Effector CD4-positive, alpha-beta T cell (primary cell): Measurements from ENCODE around the gene TMCO6.
"Not testable (repeated sequence)": the region's sequence is repeated elsewhere in the genome, so short reads cannot be mapped to it uniquely, and the experiment has no call there.

ENCODE experiments used
- DNase-seq: peaks from one replicate; pipeline ENCODE4 v3.0.0-alpha.2; 2020

The TMCO6 gene

DNA sequence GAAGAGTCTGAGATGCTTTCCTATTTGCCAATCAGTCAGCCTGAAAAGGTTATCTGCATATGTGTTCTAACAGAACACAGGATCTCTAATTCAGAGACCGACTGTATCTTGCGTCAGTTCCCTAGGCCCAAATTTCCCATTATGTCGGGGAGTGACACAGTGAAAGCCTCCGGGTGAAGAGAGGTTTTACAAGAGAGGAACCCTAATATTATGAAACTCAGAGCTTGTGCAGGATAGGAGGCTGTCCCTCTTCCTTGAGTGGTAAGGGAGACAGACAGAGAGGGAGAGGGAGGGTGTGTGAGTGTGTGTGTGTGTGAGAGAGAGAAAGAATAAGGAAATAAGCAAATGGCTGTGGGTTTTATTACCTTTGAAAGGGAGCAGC is 8.2 kb upstream of the TMCO6 start:
- no peak for DNase-seq

DNA sequence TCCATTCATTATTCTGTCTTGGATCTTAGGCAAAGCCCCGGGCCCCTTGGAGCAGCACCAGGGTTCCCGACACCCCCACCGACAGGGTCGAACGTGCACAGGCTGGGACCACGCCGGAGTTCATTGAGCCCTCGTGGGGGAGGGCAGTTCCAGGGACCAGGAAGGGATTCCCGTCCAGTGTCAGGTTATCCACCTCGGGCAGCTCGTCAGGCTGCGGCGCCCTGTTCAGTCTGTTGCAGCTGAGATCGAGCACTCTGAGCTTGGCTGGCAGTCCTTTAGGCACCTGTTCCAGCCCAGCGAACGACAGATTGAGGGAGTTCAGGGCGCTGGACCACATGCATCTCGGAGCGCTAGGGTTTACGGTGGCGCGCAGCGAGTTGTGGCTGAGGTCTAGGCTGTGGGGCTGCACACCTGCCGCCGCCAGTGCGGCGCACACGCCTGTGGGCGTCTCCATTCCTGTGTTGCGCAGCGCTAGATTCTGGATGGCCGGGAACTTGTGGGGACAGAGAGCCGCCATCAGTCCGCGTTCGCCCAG is 7.4 kb upstream of the TMCO6 start:
- DNase-seq = peak; percentile 14

DNA sequence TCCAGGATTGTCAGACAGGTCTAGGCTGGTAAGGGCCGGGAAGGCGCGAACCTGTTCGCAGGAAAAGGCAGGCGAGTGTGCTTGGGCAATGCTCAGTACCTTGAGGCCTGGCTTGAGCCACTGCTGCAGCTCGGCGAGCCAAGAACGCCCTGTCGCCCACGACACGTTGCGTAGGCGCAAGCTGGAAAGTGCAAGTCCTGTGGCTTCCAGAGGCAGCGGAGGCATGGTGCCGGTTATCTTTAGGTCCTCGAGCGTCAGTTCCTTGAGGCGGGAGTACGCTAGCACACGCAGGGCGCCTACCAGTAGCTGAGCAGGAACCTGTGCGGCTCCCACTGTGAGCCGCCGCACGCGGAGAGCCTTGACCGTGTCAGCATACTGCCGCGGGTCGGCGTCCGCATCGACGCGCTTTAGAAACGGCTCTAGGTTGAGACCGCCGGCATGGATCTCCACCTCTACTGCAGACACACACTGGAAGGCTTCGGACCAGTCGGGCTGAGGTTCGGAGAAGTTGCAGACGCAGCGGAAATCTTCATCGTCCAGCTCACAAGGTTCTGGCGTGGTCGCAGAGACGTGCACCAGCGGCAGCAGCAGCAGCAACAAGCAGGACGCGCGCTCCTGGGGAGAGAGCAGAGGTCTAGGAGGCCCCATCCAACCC is 6.8 kb upstream of the TMCO6 start:
- DNase-seq = peak; percentile 36

DNA sequence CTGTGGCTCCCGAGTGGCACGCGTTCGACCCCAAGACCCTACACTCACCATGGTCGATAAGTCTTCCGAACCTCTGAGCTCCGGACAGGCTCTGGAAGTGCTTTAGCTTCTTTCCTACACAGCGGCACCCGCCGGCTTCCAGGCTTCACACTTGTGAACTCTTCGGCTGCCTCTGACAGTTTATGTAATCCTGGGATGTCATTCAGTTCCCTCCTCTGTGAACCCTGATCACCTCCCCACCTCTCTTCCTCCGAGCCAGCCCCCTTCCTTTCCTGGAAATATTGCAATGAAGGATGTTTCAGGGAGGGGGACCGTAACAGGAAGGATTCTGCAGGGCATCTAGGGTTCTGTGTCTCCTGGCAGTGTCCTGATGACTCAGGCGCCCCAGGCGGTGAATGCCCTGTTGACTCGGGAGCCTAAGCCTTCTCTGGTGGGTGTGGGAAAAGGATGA is 6.2 kb upstream of the TMCO6 start, which contains the start of gene CD14:
Gene CD14 (minus strand): TSS at position 155 of the 451 bp plus-strand sequence. CDS start 104 bp downstream, at position 51.
- no peak for DNase-seq

DNA sequence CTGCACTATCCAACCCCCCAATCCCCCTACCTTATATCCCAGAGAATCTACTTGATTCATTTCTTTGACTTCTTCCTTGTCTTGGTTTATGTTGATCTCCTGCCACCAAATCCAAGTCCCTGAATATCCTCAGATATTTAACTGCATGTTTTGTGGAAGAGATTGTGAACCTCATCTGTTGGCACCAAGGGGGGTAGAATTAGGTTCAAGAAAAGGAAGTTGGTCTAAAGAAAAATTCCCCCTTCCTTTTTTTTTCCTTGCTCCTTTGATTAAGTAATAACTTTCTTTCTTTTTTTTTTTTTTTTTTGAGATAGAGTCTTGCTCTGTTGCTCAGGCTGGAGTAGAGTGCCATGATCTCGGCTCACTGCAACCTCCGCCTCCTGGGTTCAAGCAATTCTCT is 5.8 kb upstream of the TMCO6 start:
- DNase-seq = no peak

DNA sequence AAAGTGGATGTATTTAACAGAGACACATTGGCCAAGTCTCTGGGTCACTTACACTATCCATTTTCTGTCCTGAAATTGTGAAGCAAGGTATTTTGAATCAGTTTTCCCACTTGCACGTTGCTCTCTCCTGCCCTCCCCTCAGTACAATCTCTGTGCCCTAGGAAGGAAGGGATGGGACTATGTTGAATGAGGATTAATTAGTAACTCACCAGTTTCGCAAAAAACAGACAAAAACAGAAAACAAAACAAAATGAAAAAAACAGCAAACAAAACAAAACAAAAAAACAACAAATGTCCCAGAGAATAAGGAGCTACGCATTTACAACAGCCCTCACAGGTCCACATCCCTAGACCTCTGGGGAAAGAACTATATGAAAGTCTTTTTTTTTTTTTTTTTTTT is 5.1 kb upstream of the TMCO6 start:
- DNase-seq = no peak

DNA sequence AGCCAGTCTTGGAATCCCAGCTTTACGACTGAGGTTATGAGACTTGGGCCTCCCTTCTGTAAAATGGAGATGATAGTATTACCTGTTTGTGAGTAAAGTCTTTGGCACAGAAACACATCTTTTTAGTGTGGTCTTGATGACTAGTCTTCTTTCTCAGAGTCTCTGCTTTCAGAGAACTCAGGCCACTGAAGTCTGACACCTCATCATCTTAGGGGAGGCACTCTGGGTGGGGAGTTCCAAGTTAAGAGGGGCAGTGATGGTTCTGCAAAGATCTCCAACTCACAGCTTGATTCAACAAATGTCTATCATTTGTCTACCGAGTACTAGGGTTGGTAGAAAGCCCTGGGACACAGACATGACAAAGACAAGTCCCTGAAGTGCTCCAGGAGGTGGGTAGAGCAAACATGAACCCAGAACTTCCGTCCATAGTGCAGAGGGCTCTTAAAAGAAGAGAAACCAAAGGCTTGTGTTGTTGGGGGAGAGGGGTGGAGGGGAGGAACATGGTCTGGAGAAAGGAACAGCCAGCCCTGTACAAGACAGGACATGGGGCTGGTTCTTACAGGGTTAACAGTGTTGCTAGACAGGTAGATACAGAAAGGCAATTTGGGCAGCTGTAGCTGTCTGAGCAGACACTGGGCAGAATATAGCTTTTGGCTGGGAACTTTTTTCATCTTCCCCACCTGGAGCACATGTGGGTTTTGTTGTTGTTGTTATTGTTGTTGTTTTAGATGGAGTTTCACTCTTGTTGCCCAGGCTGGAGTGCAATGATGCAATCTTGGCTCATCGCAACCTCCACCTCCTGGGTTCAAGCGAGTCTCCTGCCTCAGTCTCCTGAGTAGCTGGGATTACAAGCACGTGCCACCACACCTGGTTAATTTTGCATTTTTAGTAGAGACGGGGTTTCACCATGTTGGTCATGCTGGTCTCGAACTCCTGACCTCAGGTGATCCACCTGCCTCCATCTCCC is 3.7 kb upstream of the TMCO6 start:
- no peak for DNase-seq

DNA sequence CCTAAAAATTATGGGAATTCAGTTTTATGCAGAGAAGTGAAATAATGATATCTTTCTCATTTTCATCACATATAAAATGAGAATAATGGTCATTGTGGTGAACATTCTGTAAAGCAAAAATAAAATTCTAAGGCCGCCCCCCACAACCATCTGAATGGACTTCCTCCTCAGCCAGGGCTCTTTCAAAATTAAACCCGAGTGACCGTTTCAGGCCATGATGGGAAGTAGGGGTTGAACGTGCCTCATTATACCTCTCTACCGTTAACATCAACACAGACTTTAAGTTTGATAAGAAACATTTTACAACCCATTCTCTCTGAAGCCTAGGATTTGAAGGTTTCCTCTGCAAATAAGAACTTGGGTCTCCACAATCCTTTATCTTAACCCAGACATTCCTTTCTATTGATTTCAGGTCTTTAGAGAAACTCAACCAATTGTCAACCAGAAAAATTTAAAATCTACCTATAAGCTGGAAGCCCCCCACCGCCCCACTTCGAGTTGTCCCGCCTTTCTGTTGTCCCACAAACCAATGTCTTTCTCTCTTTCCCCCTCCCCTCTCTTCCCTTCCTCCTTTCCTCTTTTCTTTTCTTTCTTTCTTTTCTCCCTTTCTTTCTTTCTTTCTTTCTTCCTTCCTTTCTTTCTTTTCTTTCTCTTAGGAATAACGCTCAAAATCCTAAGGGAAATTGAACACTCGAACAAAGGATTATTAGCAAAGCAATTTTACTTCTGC is 1.7 kb upstream of the TMCO6 start:
- no peak for DNase-seq

DNA sequence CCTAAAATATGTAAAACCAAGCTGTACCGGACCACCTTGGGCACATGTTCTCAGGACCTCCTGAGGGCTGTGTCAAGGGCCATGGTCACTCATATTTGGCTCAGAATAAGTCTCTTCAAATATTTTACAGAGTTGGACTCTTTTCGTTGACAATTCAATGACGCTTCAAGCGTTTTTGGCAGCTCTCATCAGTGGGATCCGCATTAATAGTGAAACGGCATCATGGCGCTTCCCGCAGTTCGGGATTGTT is 428 bp upstream of the TMCO6 start:
- DNase-seq = not testable (repeated sequence)

DNA sequence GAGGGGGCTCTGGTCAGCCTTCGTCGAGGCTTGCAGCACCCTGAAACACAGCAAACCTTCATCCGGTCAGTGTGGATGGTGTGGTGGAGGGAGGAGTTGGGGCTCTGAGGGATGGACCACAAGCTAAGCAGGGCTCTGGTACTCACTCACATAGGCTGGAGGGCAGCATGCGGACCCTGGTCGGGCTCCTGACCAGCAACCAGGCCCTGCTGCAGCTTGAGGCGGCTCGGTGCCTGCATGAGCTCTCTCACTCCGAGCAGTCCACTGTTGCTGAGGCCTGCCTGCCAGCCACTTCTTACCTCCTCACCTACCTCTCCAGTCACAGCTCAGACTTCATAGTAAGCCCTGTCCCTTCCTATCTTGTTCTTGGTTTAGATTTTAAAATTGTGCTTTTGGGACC is 2.5 kb downstream of the TMCO6 start:
- DNase-seq = no peak

DNA sequence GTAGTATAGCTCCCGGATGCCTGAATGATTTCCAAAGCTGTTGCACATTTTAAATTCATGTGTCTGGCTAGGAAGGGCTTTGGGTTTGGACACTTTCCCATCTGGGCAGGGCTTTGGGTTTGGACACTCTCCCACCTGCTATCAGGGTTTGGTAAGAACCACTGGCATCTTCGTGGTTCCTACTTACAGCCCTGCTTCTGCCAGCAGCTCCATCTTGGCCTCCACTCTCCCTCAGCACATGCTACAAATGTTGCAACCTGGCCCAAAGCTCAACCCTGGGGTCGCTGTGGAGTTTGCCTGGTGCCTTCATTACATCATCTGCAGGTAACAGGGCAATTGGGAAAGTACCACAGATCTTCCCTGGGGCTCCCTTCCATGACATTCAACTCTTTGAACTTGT is 3.5 kb downstream of the TMCO6 start:
- DNase-seq = no peak

DNA sequence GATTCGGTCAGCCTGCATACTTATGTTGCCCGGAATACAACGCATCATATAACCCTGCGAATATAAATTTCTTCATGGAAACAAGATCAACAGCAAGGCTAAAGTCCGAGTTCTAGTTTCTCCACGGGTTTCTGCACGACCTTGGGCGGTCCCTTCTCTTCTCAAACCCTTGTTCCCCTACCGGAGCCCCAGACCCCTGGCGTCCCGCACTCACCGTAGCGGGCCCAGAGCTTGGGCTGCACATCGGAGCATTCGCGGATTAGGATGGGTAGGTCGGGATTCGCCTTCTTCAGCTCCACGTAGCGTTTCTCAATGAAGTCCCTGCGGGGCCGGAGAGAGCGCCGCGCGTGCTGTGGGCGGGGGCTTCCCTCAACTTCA is 7.8 kb downstream of the TMCO6 start:
- no peak for DNase-seq

DNA sequence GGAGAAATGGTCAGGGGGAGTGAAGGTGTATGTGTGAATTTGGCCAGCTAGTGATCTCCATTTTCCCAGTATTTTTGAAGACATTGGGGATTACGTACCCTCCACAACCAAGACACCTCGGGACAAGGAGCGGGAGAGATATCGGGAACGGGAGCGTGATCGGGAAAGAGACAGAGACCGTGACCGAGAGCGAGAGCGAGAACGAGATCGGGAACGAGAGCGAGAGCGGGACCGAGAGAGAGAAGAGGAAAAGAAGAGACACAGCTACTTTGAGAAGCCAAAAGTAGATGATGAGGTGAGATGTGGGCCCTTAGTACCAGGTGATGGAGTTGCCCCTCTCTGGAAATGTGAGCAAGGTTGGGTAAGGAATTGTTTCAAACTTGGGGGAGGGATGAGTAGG is 19.6 kb downstream of the TMCO6 start:
- DNase-seq = no peak

DNA sequence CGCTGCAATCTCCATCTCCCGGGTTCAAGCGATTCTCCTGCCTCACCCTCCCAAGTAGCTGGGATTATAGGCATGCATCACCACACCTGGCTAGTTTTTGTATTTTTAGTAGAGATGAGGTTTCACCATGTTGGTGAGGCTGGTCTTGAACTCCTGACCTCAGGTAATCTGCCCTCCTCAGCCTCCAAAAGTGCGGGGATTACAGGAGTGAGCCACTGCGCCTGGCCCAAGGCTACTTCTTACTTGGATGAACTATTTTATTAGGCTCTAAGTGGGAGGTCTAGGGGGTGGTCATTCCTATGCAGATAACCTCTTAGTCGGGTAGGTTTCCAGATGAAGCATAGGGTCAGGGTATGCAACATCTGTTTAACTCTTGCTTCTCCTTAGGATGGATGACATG is 21.1 kb downstream of the TMCO6 start:
- not testable (repeated sequence) for DNase-seq

DNA sequence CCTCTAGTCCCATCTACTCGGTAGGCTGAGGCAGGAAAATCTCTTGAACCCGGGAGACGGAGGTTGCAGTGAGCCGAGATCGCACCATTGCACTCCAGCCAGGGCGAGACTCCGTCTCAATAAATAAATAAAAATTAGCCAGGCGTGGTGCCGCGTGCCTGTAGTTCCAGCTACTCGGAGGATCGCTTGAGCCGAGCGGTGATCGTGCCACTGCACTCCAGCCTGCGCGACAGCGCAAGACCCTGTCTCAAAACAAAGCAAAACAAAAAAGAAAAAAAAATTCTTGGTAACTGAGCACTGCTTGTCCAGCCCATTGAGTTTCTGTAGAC is 24.7 kb downstream of the TMCO6 start:
- DNase-seq = no peak

DNA sequence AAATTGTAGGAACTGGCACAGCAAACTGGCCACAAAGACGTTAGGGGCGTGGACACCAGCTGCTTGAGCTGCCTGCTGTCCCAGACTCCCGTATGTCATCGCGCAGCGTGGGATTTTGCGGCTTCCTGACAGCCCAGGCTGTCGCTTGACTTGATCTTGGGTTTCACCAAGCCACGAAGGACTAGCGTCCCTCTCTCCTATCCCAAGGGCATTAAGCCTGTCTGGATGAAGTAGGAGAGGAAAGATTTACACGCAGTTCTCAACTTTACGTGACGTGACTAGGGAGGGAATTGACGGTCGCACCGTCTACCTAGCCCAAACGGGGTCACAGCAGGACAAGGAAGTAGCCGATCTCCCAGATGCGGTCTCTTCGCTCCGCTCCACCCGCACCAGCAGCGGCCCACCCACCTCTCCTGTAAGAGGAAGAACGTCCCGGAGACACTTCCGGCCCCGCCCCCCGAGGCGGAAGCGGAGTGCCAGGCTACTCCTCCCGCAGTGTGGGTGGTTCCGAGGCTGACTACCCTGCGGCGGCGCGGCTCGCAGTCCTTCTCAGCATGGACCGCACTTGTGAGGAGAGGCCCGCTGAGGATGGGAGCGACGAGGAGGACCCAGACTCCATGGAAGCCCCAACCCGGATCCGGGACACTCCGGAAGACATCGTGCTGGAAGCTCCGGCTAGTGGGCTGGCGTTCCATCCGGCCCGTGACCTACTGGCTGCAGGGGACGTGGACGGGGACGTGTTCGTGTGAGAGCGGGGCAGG is 25.3 kb downstream of the TMCO6 start, which contains the start of gene WDR55:
Gene WDR55 (plus strand): TSS at position 546 of the 761 bp plus-strand sequence. CDS start 9 bp downstream, at position 555.
- peak; percentile 97 for DNase-seq

DNA sequence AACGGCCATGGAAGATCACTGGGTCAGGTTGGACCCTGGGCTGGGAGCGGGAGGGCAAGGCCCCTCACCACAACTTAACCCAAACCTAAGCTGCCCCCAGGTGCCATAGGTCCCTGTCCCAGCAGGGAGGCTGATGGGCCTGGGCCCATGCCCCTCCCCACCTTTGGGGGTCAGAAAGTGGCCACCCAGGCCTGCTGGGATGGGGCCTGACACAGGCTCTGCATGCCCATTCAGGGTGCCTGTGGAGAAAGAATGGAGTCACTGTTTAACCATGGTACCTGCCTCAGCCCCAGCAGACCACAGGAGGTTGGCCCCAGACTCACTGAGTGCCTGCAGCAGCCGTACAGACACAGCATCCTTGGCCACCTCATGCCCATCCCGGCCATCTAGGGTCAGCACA is 31.8 kb downstream of the TMCO6 start:
- not testable (repeated sequence) for DNase-seq

DNA sequence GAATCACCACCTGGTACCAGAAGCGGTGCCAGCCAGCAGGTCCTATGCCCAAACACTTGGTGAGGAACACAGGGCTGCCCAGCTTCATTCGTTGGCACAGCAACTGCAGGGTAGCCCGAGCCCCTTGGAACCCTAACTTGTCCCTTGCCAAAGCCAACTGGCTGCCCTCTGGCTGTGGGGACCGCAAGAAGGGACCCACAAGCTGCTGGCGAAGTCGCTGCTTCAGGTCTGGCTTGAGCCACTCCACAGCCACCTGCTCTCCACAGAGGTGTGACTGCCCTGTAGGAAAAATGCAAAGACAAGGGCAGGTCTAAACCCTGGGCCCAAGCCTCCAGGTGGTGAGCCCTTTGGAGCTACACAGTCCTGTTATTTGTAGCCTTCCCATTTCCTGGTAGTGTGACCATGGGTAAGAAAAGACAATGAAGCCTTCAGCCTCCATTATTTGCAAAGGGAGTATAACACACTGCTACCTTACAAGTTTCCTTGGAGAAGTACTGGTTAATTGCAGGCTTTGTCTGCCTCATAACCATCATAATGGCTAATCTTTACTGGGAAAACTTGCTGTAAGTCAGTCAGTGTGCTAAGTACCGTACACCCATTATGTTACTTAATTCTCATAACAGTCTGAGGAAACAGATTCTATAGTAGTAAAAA is 32.3 kb downstream of the TMCO6 start:
- DNase-seq = no peak

DNA sequence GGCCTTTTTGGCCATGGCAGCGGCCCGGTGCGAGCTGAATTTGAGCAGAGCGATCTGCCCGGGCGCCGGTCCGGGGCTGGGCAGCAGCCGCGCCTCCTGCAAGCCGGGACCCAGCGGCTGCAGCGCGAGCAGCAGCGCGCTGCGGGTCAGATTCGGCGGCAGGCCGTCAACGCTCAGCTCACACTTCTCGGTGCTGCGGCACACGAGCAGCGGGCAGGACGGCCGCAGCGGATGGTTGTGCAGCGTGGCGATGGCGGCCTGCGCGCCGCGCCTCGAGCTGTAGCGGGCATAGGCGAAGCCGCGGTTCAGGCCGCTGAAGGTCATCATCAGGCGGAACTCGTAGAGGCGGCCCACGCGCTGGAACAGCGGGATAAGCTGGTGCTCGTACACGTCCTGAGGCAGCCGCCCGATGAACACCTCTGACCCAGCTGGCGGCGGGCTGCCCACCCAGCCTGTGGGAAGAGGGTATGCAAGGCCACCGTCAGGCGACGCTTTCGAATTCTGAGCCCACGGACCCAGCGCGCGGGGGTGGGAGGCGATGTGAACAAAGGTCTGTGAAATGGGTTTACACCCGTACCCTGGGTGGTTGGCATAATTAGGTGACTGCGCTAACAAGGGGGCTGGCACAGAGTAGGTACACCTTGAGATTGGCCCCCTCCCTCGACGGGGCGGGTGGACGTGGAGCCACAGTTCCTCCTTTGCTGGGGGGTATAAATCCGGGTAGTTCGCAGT is 33.4 kb downstream of the TMCO6 start:
- no peak for DNase-seq

DNA sequence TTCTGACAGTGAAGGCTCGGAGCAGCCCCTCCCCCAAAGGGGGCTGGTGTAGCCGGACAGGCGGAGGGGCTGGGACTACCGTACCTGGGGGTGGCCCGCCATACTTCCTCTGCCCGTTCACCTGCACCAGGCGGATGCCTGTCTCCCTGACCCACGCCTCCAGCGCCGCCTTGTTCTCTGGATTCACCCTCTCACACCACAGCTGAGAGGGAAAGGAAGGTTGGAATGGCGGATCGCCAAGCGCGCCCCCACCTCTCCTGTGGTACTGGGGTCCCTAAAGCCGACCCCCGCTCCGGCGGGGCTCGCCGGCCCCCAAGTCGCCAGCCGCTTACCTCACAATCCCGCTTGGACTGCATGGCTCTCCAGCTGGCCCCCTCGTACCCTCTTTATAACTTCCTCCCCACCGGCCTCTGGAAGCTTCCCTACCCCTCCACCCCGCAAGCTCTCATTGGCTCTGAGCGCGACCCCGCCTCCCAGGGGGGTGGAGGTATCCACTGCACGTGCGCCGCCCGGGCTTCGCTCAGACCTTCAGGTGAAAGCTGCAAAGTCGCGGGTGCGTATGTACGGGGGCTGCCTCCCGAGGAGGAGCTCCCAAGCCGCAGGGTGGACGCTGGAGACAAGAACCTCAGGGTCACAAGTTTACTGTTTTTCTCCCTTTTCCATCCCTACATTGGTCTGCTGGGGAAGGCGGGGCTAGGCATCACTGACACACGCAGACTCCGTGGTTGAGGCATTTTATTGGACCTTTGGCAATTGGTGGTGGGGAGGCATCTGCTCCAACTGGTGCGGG is 34.1 kb downstream of the TMCO6 start, which contains the start of gene DND1:
Gene DND1 (minus strand): TSS at position 390 of the 790 bp plus-strand sequence. CDS start 34 bp downstream, at position 356.
- no peak for DNase-seq
